Measurements from ENCODE around the gene TGFBR1.
A peak's percentile ranks its signal among the peaks of the same experiment; 100 is the strongest.
"Not testable (repeated sequence)": the region's sequence is repeated elsewhere in the genome, so short reads cannot be mapped to it uniquely, and the experiment has no call there.

TGFBR1 gene

DNA sequence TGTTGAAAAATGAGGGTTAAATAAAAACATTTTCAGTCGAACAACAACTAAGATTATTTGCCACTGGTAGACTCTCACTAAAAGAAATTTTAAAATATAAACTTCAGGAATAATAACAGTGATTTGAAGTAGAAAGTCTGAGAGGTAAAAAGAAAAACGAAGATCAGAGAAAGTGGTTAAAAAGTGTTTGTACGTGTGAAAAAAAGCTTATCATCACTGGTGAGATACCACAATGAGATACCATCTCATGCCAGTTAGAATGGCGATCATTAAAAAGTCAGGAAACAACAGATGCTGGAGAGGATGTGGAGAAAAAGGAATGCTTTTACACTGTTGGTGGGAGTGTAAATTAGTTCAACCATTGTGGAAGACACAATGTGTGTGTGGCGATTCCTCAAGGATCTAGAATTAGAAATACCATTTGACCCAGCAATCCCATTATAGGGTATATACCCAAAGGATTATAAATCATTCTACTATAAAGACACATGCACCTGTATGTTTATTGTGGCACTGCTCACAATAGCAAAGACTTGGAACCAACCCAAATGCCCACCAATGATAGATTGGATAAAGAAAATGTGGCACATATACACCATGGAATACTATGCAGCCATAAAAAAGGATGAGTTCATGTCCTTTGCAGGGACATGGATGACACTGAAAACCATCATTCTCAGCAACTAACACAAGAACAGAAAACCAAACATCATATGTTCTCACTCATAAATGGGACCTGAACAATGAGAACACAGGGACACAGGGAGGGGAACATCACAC, 4.9 kb upstream of the TGFBR1 start:
- H3K9me3 ChIP-seq (ENCODE audit: low read length); H3K9ac ChIP-seq (ENCODE audit: low read length); H3K27me3 ChIP-seq (ENCODE audit: control insufficient read depth in 1 of 2, insufficient read depth in 2 of 2, low read length in 2 of 2); H3K27ac ChIP-seq (ENCODE audit: low read depth, low read length); H3K4me3 ChIP-seq (ENCODE audit: low read depth in 1 of 2, low read length in 2 of 2); H3K36me3 ChIP-seq (ENCODE audit: insufficient read depth, low read length): not testable (repeated sequence)
- H3K4me1 ChIP-seq (ENCODE audit: insufficient read depth, low read length), result peaks cover 21% of the 10 kb centered on the region

DNA sequence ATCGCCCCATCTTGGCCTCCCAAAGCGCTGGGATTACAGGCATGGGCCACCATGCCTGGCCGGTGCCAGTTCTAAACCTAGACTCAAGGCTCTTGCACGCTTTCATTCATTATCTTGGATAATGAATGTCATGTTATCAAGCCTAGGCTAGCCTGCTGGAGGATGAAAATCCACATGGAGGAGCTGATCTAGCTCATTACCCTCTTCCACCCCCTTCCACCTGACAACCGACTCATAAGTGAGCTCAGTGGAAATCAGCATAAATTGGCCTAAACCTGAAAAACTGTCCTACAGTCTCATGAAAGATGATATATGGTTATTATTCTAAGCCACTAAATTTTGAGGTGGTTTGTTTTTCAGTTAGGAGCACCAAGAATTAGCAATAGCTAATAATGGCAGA, 3.6 kb upstream of the TGFBR1 start:
- Histone ChIP-seq H3K27ac (ENCODE audit: low read depth, low read length) (no peak overlapping the region), H3K4me3 (ENCODE audit: low read depth in 1 of 2, low read length in 2 of 2) (no peak overlapping the region), H3K4me1 (ENCODE audit: insufficient read depth, low read length) (peaks cover 25% of the 10 kb centered on the region), H3K36me3 (ENCODE audit: insufficient read depth, low read length) (no peaks in the 10 kb centered on the region), H3K27me3 (ENCODE audit: control insufficient read depth in 1 of 2, insufficient read depth in 2 of 2, low read length in 2 of 2) (no peaks in the 10 kb centered on the region), H3K9ac (ENCODE audit: low read length) (no peak overlapping the region), H3K9me3 (ENCODE audit: low read length) (no peaks in the 10 kb centered on the region)

DNA sequence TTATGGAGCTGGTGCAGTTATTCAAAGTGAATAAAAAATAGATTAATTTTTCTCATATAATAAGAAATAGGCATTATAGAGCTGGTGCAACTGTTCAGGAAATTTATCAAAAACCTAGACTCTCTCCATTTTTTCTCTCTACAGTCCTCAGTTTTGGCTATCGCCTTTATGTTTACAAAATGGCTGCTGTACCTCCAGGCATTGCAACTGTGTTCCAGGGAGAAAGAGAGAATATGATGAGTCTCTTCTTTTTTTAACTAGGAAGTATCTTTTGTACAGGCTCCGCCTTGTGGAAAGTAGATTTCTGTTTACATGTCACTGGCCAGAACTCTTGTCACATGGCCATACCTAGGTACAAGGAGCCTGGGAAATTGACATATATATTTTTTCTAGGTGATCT, 3.1 kb upstream of the TGFBR1 start:
- peaks cover 30% of the 10 kb centered on the region for H3K4me1 ChIP-seq (ENCODE audit: insufficient read depth, low read length)
- no peak overlapping the region for H3K9ac ChIP-seq (ENCODE audit: low read length)
- no peaks in the 10 kb centered on the region for H3K36me3 ChIP-seq (ENCODE audit: insufficient read depth, low read length)
- no peak overlapping the region for H3K27ac ChIP-seq (ENCODE audit: low read depth, low read length)
- no peak overlapping the region for H3K4me3 ChIP-seq (ENCODE audit: low read depth in 1 of 2, low read length in 2 of 2)
- no peaks in the 10 kb centered on the region for H3K27me3 ChIP-seq (ENCODE audit: control insufficient read depth in 1 of 2, insufficient read depth in 2 of 2, low read length in 2 of 2)
- no peaks in the 10 kb centered on the region for H3K9me3 ChIP-seq (ENCODE audit: low read length)

DNA sequence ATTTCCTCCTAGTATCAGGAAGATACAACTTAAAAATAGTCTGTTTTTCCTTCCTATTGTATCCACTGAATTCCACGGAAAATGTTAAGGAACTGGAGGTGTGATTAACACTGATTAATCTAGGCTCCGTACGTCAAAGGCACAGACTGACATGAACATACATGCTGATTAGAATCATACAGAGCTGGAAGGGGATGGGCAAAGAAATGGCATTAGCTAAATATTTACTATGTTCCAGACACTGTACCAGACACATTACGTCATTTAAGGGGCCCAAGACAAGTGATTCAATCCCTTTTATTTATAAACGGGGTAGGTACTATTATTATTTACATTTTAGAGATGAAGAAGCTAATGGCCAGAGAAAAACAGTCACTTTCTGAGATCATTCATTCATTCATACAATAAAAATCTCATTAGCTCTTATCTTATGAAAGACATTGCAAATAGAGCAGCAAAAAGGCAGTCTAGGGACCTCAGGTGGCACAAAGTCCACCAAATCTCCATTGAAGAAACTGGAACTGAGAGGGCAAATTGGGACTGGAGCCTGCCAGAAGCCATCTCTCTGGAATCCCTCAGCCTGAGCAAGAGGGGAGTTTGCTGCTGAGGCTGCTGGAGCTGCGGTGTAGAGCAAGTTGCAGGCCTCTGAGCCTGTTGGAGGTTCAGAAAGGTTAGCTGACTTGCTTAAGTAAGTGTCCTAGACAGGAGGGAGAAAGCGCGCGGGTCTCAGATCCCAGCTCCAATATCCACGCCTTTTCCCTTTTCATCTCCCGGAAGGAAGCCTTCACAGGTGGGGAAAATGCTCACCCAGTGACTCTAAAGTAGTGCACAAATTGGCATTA, 1.6 kb upstream of the TGFBR1 start:
- Histone ChIP-seq H3K9ac (ENCODE audit: low read length) (peak overlapping the region; percentile 57), H3K27ac (ENCODE audit: low read depth, low read length) (peak overlapping the region; percentile 94), H3K4me3 (ENCODE audit: low read depth in 1 of 2, low read length in 2 of 2) (peak overlapping the region in 1 of 2 donors; percentile 87), H3K36me3 (ENCODE audit: insufficient read depth, low read length) (no peaks in the 10 kb centered on the region), H3K27me3 (ENCODE audit: control insufficient read depth in 1 of 2, insufficient read depth in 2 of 2, low read length in 2 of 2) (no peaks in the 10 kb centered on the region), H3K4me1 (ENCODE audit: insufficient read depth, low read length) (peaks cover 44% of the 10 kb centered on the region), H3K9me3 (ENCODE audit: low read length) (no peaks in the 10 kb centered on the region)

DNA sequence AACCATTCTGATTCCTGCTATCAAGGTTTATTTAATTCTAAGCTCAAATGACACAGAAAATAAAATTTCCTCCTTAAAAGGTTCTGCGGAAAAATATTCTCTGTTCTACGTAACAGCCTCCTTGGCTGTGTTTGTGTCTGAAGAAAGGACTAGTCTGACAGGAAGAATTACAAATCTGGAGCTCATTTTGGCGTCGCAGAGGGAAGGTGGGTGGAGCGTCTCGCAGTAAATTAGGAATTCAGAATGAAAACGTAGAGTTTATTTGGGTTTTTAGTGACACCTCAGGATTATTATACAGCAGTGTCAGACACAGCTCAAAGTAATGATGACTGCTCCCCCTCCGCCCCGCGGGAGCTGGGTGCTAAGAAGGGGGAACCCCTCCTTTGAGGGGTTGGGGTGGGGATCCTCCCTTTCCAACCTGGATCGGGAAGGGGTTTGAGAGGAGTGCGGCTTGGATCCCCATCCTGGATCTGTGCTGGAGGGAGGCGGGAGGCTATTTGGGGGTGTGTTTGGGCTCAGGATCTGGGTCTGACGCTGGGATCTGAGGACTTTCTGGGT, 933 bp upstream of the TGFBR1 start:
- Histone ChIP-seq H3K4me1 (ENCODE audit: insufficient read depth, low read length) (peaks cover 50% of the 10 kb centered on the region), H3K4me3 (ENCODE audit: low read depth in 1 of 2, low read length in 2 of 2) (peak overlapping the region; percentile 50 to 87)

DNA sequence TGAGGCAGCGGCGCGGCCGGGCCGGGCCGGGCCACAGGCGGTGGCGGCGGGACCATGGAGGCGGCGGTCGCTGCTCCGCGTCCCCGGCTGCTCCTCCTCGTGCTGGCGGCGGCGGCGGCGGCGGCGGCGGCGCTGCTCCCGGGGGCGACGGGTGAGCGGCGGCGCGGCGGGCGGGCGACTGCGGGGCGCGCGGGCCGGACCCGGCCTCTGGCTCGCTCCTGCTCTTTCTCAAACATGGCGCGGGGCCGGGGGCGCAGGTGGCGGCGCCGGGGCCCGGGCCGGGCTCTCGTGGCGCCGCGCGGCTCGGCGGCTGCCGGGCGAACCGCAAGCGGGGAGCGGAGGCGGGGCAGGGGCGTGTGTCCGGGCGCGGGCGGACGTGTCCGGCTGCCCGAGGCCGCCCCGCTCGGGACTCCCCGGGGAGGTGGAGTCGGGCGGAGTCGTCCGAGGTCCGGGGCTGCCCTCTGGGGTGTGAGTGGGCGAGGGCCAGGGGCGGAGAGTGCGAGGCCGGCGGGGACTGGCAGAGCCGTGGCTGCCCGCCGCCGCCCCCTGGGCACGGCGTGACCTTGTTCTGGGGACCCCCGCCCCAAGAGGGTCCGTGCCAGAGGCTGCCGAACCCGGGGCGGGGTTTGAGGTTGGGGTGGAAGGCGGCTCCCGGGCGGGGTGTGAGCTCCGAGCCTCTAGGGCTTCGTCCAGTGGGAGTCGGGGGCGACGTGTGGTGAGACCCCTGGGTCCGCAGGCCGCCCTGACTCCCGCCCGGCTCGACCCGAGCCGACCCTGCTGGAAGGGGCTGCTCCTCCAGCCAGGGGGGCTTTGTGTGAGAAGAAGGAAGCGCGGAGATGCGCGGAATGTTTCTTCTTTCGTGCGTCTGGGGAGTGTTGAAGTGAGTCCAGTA, 485 bp downstream of the TGFBR1 start:
- peaks cover 60% of the 10 kb centered on the region for H3K4me1 ChIP-seq (ENCODE audit: insufficient read depth, low read length)
- no peaks in the 10 kb centered on the region for H3K36me3 ChIP-seq (ENCODE audit: insufficient read depth, low read length)
- peak overlapping the region; percentile 86 for H3K27ac ChIP-seq (ENCODE audit: low read depth, low read length)
- no peaks in the 10 kb centered on the region for H3K27me3 ChIP-seq (ENCODE audit: control insufficient read depth in 1 of 2, insufficient read depth in 2 of 2, low read length in 2 of 2)
- H3K9ac ChIP-seq (ENCODE audit: low read length), result peak overlapping the region; percentile 39
- peak overlapping the region; percentile 70 to 78 for H3K4me3 ChIP-seq (ENCODE audit: low read depth in 1 of 2, low read length in 2 of 2)
- H3K9me3 ChIP-seq (ENCODE audit: low read length), result no peaks in the 10 kb centered on the region

More for the DNA sequence above, 933 bp upstream of the TGFBR1 start:
- H3K27ac ChIP-seq (ENCODE audit: low read depth, low read length), result peak overlapping the region; percentile 94
- H3K9ac ChIP-seq (ENCODE audit: low read length), result peak overlapping the region; percentile 57
- H3K36me3 ChIP-seq (ENCODE audit: insufficient read depth, low read length), result no peaks in the 10 kb centered on the region
- no peaks in the 10 kb centered on the region for H3K27me3 ChIP-seq (ENCODE audit: control insufficient read depth in 1 of 2, insufficient read depth in 2 of 2, low read length in 2 of 2)
- no peaks in the 10 kb centered on the region for H3K9me3 ChIP-seq (ENCODE audit: low read length)

DNA sequence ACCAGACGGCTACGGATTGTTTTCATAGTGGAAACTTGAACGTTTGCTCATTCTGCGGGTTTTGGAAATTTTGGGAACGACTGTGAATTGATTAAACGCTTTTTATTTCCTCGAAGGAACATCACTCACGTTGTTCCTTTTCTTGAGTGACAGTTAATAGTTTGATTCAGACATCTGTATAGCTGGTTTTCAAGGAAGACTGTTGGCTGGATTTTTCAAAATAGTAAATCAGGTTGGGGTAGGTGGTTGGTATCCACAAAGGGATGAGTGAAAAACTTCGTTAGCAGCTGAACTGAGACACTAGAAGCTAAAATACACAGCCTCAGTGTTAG, 1.1 kb downstream of the TGFBR1 start:
- no peaks in the 10 kb centered on the region for H3K27me3 ChIP-seq (ENCODE audit: control insufficient read depth in 1 of 2, insufficient read depth in 2 of 2, low read length in 2 of 2)
- H3K27ac ChIP-seq (ENCODE audit: low read depth, low read length), result peak overlapping the region; percentile 86
- H3K9ac ChIP-seq (ENCODE audit: low read length), result peak overlapping the region; percentile 39
- H3K9me3 ChIP-seq (ENCODE audit: low read length), result no peaks in the 10 kb centered on the region
- H3K36me3 ChIP-seq (ENCODE audit: insufficient read depth, low read length), result no peaks in the 10 kb centered on the region
- H3K4me3 ChIP-seq (ENCODE audit: low read depth in 1 of 2, low read length in 2 of 2), result peak overlapping the region; percentile 70 to 78
- peaks cover 65% of the 10 kb centered on the region for H3K4me1 ChIP-seq (ENCODE audit: insufficient read depth, low read length)

DNA sequence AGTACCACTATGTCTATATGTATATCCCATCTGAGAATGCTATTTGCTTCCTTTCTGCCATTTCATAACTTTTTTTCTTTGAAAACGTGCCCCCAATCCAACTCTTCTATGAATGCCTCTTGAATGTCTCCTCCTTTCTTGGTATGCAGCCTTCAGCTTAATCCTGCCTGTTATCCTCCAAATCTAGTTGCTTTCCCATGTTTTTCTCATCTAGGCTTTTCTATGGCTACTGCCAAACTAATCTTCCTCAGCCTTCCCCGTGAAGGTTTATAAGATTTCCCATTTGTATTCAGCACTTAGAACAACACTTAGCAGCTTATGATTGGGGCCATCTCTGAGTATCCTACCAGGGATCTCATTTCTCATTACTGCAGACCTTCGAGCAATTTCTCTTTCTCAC, 2.5 kb downstream of the TGFBR1 start:
- H3K9ac ChIP-seq (ENCODE audit: low read length), result no peak overlapping the region
- H3K4me3 ChIP-seq (ENCODE audit: low read depth in 1 of 2, low read length in 2 of 2), result peak overlapping the region in 1 of 2 donors; percentile 16
- no peaks in the 10 kb centered on the region for H3K36me3 ChIP-seq (ENCODE audit: insufficient read depth, low read length)
- no peaks in the 10 kb centered on the region for H3K27me3 ChIP-seq (ENCODE audit: control insufficient read depth in 1 of 2, insufficient read depth in 2 of 2, low read length in 2 of 2)
- no peaks in the 10 kb centered on the region for H3K9me3 ChIP-seq (ENCODE audit: low read length)
- H3K4me1 ChIP-seq (ENCODE audit: insufficient read depth, low read length), result peaks cover 67% of the 10 kb centered on the region
- H3K27ac ChIP-seq (ENCODE audit: low read depth, low read length), result peak overlapping the region; percentile 43

DNA sequence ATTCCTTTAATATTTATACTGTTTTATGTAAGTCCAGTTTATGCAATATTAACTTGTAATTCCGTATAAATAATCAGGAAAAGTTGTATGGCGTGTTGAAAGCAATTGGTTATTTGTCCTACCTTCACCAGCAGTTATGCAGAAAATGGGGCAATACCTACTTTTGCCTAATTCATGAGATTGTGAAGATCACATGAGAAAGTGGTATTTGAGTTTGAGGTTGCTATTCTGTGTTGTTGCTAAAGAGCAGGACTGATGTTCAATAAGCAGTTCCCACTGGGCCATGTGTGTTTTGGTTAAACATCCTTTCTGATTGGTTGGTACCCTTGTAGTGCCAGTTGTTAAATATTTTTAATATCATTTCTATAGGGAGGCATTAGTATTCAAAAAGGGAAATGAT, 3.2 kb downstream of the TGFBR1 start:
- H3K9me3 ChIP-seq (ENCODE audit: low read length), result no peaks in the 10 kb centered on the region
- no peaks in the 10 kb centered on the region for H3K27me3 ChIP-seq (ENCODE audit: control insufficient read depth in 1 of 2, insufficient read depth in 2 of 2, low read length in 2 of 2)
- H3K4me1 ChIP-seq (ENCODE audit: insufficient read depth, low read length), result peaks cover 67% of the 10 kb centered on the region
- peak overlapping the region; percentile 43 for H3K27ac ChIP-seq (ENCODE audit: low read depth, low read length)
- no peaks in the 10 kb centered on the region for H3K36me3 ChIP-seq (ENCODE audit: insufficient read depth, low read length)
- no peak overlapping the region for H3K9ac ChIP-seq (ENCODE audit: low read length)
- H3K4me3 ChIP-seq (ENCODE audit: low read depth in 1 of 2, low read length in 2 of 2), result no peak overlapping the region

DNA sequence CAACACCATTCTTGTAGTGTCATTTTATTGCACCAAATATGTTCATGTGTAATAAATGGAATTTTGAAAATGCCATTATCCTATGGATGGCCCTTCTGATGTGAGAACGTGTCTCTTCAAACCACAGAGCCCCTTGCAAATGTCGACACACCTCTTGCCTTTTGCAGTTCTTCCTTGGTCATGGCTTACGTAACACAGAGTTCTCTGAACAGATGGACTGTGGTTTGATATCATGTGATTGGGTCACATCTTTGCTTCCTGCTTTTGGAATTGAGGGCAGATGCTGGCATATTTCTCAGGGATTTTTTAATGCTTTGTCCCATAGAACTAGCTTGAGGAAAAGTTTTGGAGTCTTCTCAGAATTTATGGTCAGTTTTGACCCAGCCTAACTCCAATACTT, 4.6 kb downstream of the TGFBR1 start:
- Histone ChIP-seq H3K27ac (ENCODE audit: low read depth, low read length) (no peak overlapping the region), H3K9me3 (ENCODE audit: low read length) (no peaks in the 10 kb centered on the region), H3K4me1 (ENCODE audit: insufficient read depth, low read length) (peaks cover 72% of the 10 kb centered on the region), H3K4me3 (ENCODE audit: low read depth in 1 of 2, low read length in 2 of 2) (no peak overlapping the region), H3K27me3 (ENCODE audit: control insufficient read depth in 1 of 2, insufficient read depth in 2 of 2, low read length in 2 of 2) (no peaks in the 10 kb centered on the region), H3K36me3 (ENCODE audit: insufficient read depth, low read length) (no peaks in the 10 kb centered on the region), H3K9ac (ENCODE audit: low read length) (no peak overlapping the region)

Measured in muscle layer of colon (tissue), 2 donors.